Lung (tissue), 12 donors: Measurements from ENCODE around the gene SLC35D1. TPM values are rescaled to one million over a fixed set of nuclear protein-coding genes. Genes with fewer than 3 reads are reported as not detected.

Experiments
- ATAC-seq: fragments of 200-7000 bp; cut with Tn5 transposase; one replicate; pipeline ENCODE4 v1.9.1; 2020; ENCODE audit warnings: moderate number of reproducible peaks; ENCODE audit not compliant: insufficient read depth, low FRiP score
- DNase-seq, 3 donors: peaks; one replicate each; pipeline ENCODE4 v3.0.0-alpha.2; 2013 to 2017
- H3K27ac ChIP-seq, 2 donors: one replicate each; pipeline ENCODE4 v1.5.1; 2013; ENCODE audit warnings: mild to moderate bottlenecking in 2 of 2, moderate library complexity in 2 of 2, control low read depth in 1 of 2, inconsistent platforms in 1 of 2, low read depth in 1 of 2, low read length in 1 of 2
- H3K27me3 ChIP-seq, 3 donors: one replicate each; pipeline ENCODE4 v1.5.1; 2013; ENCODE audit warnings: low read length in 2 of 3; ENCODE audit not compliant: control insufficient read depth in 3 of 3, insufficient read depth in 3 of 3
- H3K36me3 ChIP-seq, 4 donors: one replicate each; pipeline ENCODE4 v1.5.1; 2013; ENCODE audit warnings: low read length in 4 of 4, mild to moderate bottlenecking in 1 of 4, moderate library complexity in 1 of 4; ENCODE audit not compliant: control insufficient read depth in 4 of 4, insufficient read depth in 4 of 4
- H3K4me1 ChIP-seq, 5 donors: one replicate each; pipeline ENCODE4 v1.5.1; 2013; ENCODE audit warnings: low read length in 5 of 5, mild to moderate bottlenecking in 2 of 5, moderate library complexity in 1 of 5; ENCODE audit not compliant: control insufficient read depth in 5 of 5, insufficient read depth in 5 of 5
- H3K4me3 ChIP-seq: one replicate; pipeline ENCODE4 v1.5.1; 2013; ENCODE audit warnings: mild to moderate bottlenecking, control low read depth, moderate library complexity
- H3K9ac ChIP-seq, 2 donors: one replicate each; pipeline ENCODE4 v1.5.1; 2013; ENCODE audit warnings: low read length in 2 of 2, control low read depth in 1 of 2; ENCODE audit not compliant: insufficient read depth in 1 of 2
- H3K9me3 ChIP-seq, 4 donors: one replicate each; pipeline ENCODE4 v1.5.1; 2013; ENCODE audit warnings: low read length in 3 of 4, mild to moderate bottlenecking in 1 of 4, moderate library complexity in 1 of 4; ENCODE audit not compliant: control insufficient read depth in 4 of 4, insufficient read depth in 3 of 4
- CTCF ChIP-seq: IDR thresholded peaks from 2 replicates; pipeline ENCODE4 v1.5.1; 2012; ENCODE audit warnings: mild to moderate bottlenecking; ENCODE audit errors: control extremely low read depth, extremely low read depth
- WGBS, 2 donors: extraction: QIAGEN DNeasy Blood & Tissue Kit; methylation state at CpG; one replicate each; pipeline ENCODE4 v1.1.7; 2013; 5-methylcytosine and 5-hydroxymethylcytosine counted together
- polyA plus RNA-seq, 2 donors: library from polyadenylated mRNA; stranded (reverse); fragments of 200-250 nt; gene quantifications; one replicate each; pipeline ENCODE4 v1.2.1, GENCODE V29; 2013
- total RNA-seq, 2 donors: library from RNA; depleted of rRNA in 1 of 2; stranded (reverse); fragments of >200 nt in 1 of 2; gene quantifications; one replicate each; pipeline ENCODE4 v1.2.1, GENCODE V29; 2014 to 2021
- donor health status: control.
- donor health status: control.
- donor health status: Bipolar disorder and iron deficiency.
- donor health status: healthy.
- donor health status: DM: yes; HTN: yes; CAD: no.

SLC35D1 gene
- total and polyA plus RNA-seq, 4 donors = 1.5 to 13.2 (median 5.7) TPM

GRCh38 chr1:67097305-67097704 lies 43.4 kb upstream of the SLC35D1 start:
- H3K4me3 ChIP-seq = no peak overlapping the region
- no peaks in the 10 kb centered on the region for H3K4me1 ChIP-seq
- no peaks in the 10 kb centered on the region for H3K36me3 ChIP-seq
- TF ChIP-seq CTCF = no peak
- no peak for ATAC-seq
- H3K9me3 ChIP-seq = no peaks in the 10 kb centered on the region
- no peak for DNase-seq
- no peak overlapping the region for H3K9ac ChIP-seq
- H3K27me3 ChIP-seq = peaks cover 0 to 7% (median 0%) of the 10 kb centered on the region in 3 donors
- no peak overlapping the region for H3K27ac ChIP-seq

GRCh38 chr1:67094191-67094590 lies 40.2 kb upstream of the SLC35D1 start:
- ATAC-seq (no peak), DNase-seq (no peak)
- H3K36me3 ChIP-seq = no peaks in the 10 kb centered on the region
- no peaks in the 10 kb centered on the region for H3K4me1 ChIP-seq
- no peak overlapping the region for H3K4me3 ChIP-seq
- TF ChIP-seq CTCF = no peak
- WGBS, 2 donors = 91 to 93% methylated on average over 2 of the region's 2 CpGs
- H3K27me3 ChIP-seq = peaks cover 0 to 15% (median 0%) of the 10 kb centered on the region in 3 donors
- no peaks in the 10 kb centered on the region for H3K9me3 ChIP-seq
- no peak overlapping the region for H3K27ac ChIP-seq
- no peak overlapping the region for H3K9ac ChIP-seq

GRCh38 chr1:67089685-67090208 lies 35.8 kb upstream of the SLC35D1 start:
- DNase-seq (no peak), ATAC-seq (no peak)
- 91 to 94% methylated on average over 1 of the region's 1 CpG for WGBS, 2 donors
- Histone ChIP-seq H3K9me3 (no peaks in the 10 kb centered on the region), H3K36me3 (no peaks in the 10 kb centered on the region), H3K27ac (no peak overlapping the region), H3K9ac (no peak overlapping the region), H3K4me1 (no peaks in the 10 kb centered on the region), H3K27me3 (peaks cover 0 to 17% (median 0%) of the 10 kb centered on the region in 3 donors), H3K4me3 (no peak overlapping the region)
- no peak for TF ChIP-seq CTCF

- no peak overlapping the region for H3K9ac ChIP-seq
- DNase-seq (no peak), ATAC-seq (no peak)
Measured at GRCh38 chr1:67088440-67088839, 34.5 kb upstream of the SLC35D1 start.

More at GRCh38 chr1:67088440-67088839, 34.5 kb upstream of the SLC35D1 start:
- no peaks in the 10 kb centered on the region for H3K9me3 ChIP-seq
- H3K27me3 ChIP-seq = peaks cover 0 to 17% (median 0%) of the 10 kb centered on the region in 3 donors
- 94 to 100% methylated on average over 1 of the region's 1 CpG for WGBS, 2 donors
- no peak overlapping the region for H3K27ac ChIP-seq
- no peak for TF ChIP-seq CTCF
- H3K4me1 ChIP-seq = no peaks in the 10 kb centered on the region
- H3K36me3 ChIP-seq = no peaks in the 10 kb centered on the region
- no peak overlapping the region for H3K4me3 ChIP-seq
